K562 (cell line): Measurements from ENCODE around the gene CTRL. TPM values are rescaled to one million over a fixed set of nuclear protein-coding genes. Genes with fewer than 3 reads are reported as not detected.

Experiments
- ATAC-seq: fragments of 200-7000 bp; cut with Tn5 transposase; 3 replicates; pipeline ENCODE4 v1.9.1; 2020; ENCODE audit warnings: moderate library complexity
- BruUV-seq: library from RNA; stranded (reverse); fragments of 400-500 nt; replicated peaks from 2 replicates; lab custom pipeline; 2021; lab: Mats Ljungman, UMichigan
- CTCF ChIA-PET: fragments of 300-600 bp; formaldehyde crosslinking; extraction: SDS; loops from one replicate; lab custom pipeline; 2021; ENCODE audit warnings: low intra/inter-chr PET ratio; lab: Yijun Ruan, JAX
- POLR2A ChIA-PET: fragments of 300-600, 350-650 bp; sonication (Branson Sonifier 250); formaldehyde crosslinking; extraction: SDS; loops from one replicate; lab custom pipeline; 2021; ENCODE audit warnings: antibody characterized with exemption, inconsistent platforms; lab: Yijun Ruan, JAX
- DNase-seq, 4 experiments: peaks; one replicate each; pipeline versions ENCODE4 v3.0.0 to v3.0.0-alpha.2; 2011 to 2018; ENCODE audit warnings: low spot score in 3 of 4, mixed read lengths in 3 of 4; ENCODE audit errors: extremely low read depth in 1 of 4
- FAIRE-seq: peaks from 2 replicates; lab custom pipeline; 2011; peaks lifted over from hg19 to GRCh38; lab: Jason Lieb, UNC
- H2AFZ ChIP-seq: 2 replicates; pipeline ENCODE4 v1.6.0; 2011; ENCODE audit warnings: low read depth, low read length, control low read depth, inconsistent platforms
- H3K27ac ChIP-seq: fragments of 200-600 bp; 3 replicates; pipeline ENCODE4 v1.8.0; 2011; ENCODE audit warnings: low read depth, mild to moderate bottlenecking, control low read depth, inconsistent platforms, low read length, moderate library complexity, mixed read lengths; ENCODE audit errors: extremely low read depth
- H3K27me3 ChIP-seq, 2 experiments: fragments of 300-600 bp in 1 of 2; 2 replicates in 1 of 2; 3 replicates in 1 of 2; pipeline versions ENCODE4 v1.6.0 to v1.8.0; 2011; ENCODE audit warnings: inconsistent platforms in 2 of 2, low read length in 2 of 2, mild to moderate bottlenecking in 1 of 2, mixed read lengths in 1 of 2, moderate library complexity in 1 of 2; ENCODE audit not compliant: control insufficient read depth in 2 of 2, insufficient read depth in 2 of 2
- H3K36me3 ChIP-seq: fragments of 300-600 bp; 3 replicates; pipeline ENCODE4 v1.8.0; 2011; ENCODE audit warnings: mild to moderate bottlenecking, low read length, inconsistent platforms; ENCODE audit not compliant: control insufficient read depth, insufficient read depth
- H3K4me1 ChIP-seq, 2 experiments: fragments of 200-600 bp in 1 of 2; replicated peaks in 1 of 2; 2 replicates in 1 of 2; 3 replicates in 1 of 2; pipeline versions ENCODE4 v1.5.1 to v1.8.0; 2011; ENCODE audit warnings: inconsistent platforms in 2 of 2, low read length in 2 of 2, mild to moderate bottlenecking in 1 of 2, mixed read lengths in 1 of 2, moderate library complexity in 1 of 2; ENCODE audit not compliant: control insufficient read depth in 2 of 2, insufficient read depth in 2 of 2
- H3K4me2 ChIP-seq: 2 replicates; pipeline ENCODE4 v1.6.1; 2011; ENCODE audit warnings: low read length, control low read depth, inconsistent platforms, mixed read lengths; ENCODE audit not compliant: insufficient read depth
- H3K4me3 ChIP-seq: fragments of 200-600 bp; sonication (generic), shearing (Covaris generic); 2 replicates; pipeline ENCODE4 v1.5.1; 2016; ENCODE audit warnings: control low read depth, inconsistent platforms
- H3K79me2 ChIP-seq: fragments of 200-600 bp; 3 replicates; pipeline ENCODE4 v1.8.0; 2011; ENCODE audit warnings: low read length, inconsistent platforms; ENCODE audit not compliant: control insufficient read depth, insufficient read depth
- H3K9ac ChIP-seq, 2 experiments: 2 replicates each; pipeline versions ENCODE4 v1.6.0 to v1.6.1; 2011; ENCODE audit warnings: low read depth in 2 of 2, low read length in 2 of 2, control low read depth in 1 of 2, inconsistent platforms in 1 of 2, mild to moderate bottlenecking in 1 of 2, mixed read lengths in 1 of 2; ENCODE audit not compliant: insufficient read depth in 1 of 2
- H3K9me1 ChIP-seq: one replicate; pipeline ENCODE4 v1.6.0; 2011; ENCODE audit warnings: inconsistent platforms, mild to moderate bottlenecking, low read length, moderate library complexity; ENCODE audit not compliant: control insufficient read depth, insufficient read depth
- H3K9me3 ChIP-seq: replicated peaks from 2 replicates; pipeline ENCODE4 v1.5.1; 2011; ENCODE audit warnings: low read depth, low read length, inconsistent platforms; ENCODE audit not compliant: control insufficient read depth, insufficient read depth
- H4K20me1 ChIP-seq: replicated peaks from 2 replicates; pipeline ENCODE4 v1.6.1; 2011; ENCODE audit warnings: low read length, inconsistent platforms, mixed read lengths; ENCODE audit not compliant: control insufficient read depth, insufficient read depth
- NFIX ChIP-seq: fragments of 250-450 bp; sonication (Bioruptor Pico); IDR thresholded peaks from 2 replicates; pipeline ENCODE4 v1.4.0; 2020; ENCODE audit warnings: low read depth, mild to moderate bottlenecking, moderate library complexity
- SMC3 ChIP-seq: conservative IDR thresholded peaks from 2 replicates; pipeline ENCODE4 v1.6.1; 2011; ENCODE audit warnings: low read depth, low read length, improper control_type of control experiment; ENCODE audit not compliant: insufficient read depth
- TOE1 ChIP-seq, 2 experiments: fragments of 450-650 bp in 1 of 2; sonication (generic) in 1 of 2; formaldehyde crosslinking in 1 of 2; IDR thresholded peaks; 2 replicates each; pipeline versions ENCODE4 v1.7.1 to v1.8.0; 2016 to 2022; ENCODE audit warnings: borderline replicate concordance in 2 of 2, mild to moderate bottlenecking in 2 of 2, antibody characterized with exemption in 1 of 2, inconsistent platforms in 1 of 2, low read depth in 1 of 2, missing genetic modification reagents in 1 of 2, moderate library complexity in 1 of 2
- ZBTB1 ChIP-seq: sonication (generic); formaldehyde crosslinking; IDR thresholded peaks from 2 replicates; pipeline ENCODE4 v1.8.1; 2023; ENCODE audit warnings: missing genetic modification reagents, low read depth, mild to moderate bottlenecking, borderline replicate concordance
- ZNF347 ChIP-seq: fragments of 450-650 bp; formaldehyde crosslinking; IDR thresholded peaks from 2 replicates; pipeline ENCODE4 v1.4.0; 2020; ENCODE audit warnings: low read depth, mild to moderate bottlenecking, moderate library complexity
- WGBS: fragments of 100-300 bp; shearing (Covaris generic); methylation state at CpG from one replicate; pipeline ENCODE4 v1.1.6; 2016; ENCODE audit warnings: low coverage, mixed read lengths; ENCODE audit not compliant: insufficient coverage; ENCODE audit errors: missing lambda C conversion rate; 5-methylcytosine and 5-hydroxymethylcytosine counted together
- in situ Hi-C: fragments of 300-500 bp; cut with MboI; formaldehyde crosslinking; loops from 4 replicates; pipeline ENCODE4 v1.15.0; 2018; ENCODE audit warnings: inconsistent platforms, mixed read lengths
- intact Hi-C: fragments of 100-400 bp; cut with micrococcal nuclease; formaldehyde crosslinking; loops from 2 replicates; pipeline ENCODE4 v1.14.2; 2022
- polyA plus RNA-seq, 8 experiments: library from polyadenylated mRNA; depleted of rRNA in 4 of 8; stranded (reverse) in 5 of 8; unstranded in 3 of 8; fragments of >200 nt; fragmentation: Nextera tagmentation in 2 of 8; fragmentation: Illumina TruSeq in 1 of 8; extraction: Ambion mirVana in 2 of 8; extraction: Trizol in 1 of 8; gene quantifications; 2 replicates each; pipeline versions ENCODE4 v1.2.1 to v1.2.3, GENCODE V29; 2011 to 2014; ENCODE audit warnings: inconsistent platforms in 1 of 8, missing spikeins in 1 of 8
- total RNA-seq, 7 experiments: library from RNA; depleted of rRNA in 6 of 7; stranded (reverse); fragments of >200 nt in 6 of 7; fragmentation: Illumina TruSeq in 2 of 7; extraction: Trizol in 2 of 7; gene quantifications; 2 replicates each; pipeline versions ENCODE4 v1.2.1 to v1.2.3, GENCODE V29; 2011 to 2021; ENCODE audit warnings: low replicate concordance in 1 of 7
- TF ChIP-seq, protein P1 (sequence below), 2 experiments: fragments of 200-800 bp in 1 of 2; sonication (Bioruptor generic) in 1 of 2; sonication (generic) in 1 of 2; formaldehyde crosslinking in 1 of 2; IDR thresholded peaks in 1 of 2; conservative IDR thresholded peaks in 1 of 2; 2 replicates each; pipeline versions ENCODE4 v1.5.0 to v1.6.1; 2016 to 2020; ENCODE audit warnings: missing compliant biosample characterization in 1 of 2, missing genetic modification characterization in 1 of 2, missing genetic modification reagents in 1 of 2
- TF ChIP-seq, protein P2 (sequence below): fragments of 450-650 bp; IDR thresholded peaks from 2 replicates; pipeline ENCODE4 v1.6.1; 2016
- TF ChIP-seq, protein P3 (sequence below): fragments of 200-800 bp; sonication (Bioruptor generic); IDR thresholded peaks from 2 replicates; pipeline ENCODE4 v1.6.1; 2017; ENCODE audit warnings: missing genetic modification characterization, missing compliant biosample characterization
- TF ChIP-seq, protein P4 (sequence below): fragments of 250-450 bp; sonication (Bioruptor Pico); IDR thresholded peaks from 2 replicates; pipeline ENCODE4 v1.9.0; 2021; ENCODE audit warnings: mild to moderate bottlenecking, inconsistent platforms

CTRL gene
- total and polyA plus RNA-seq, 9 of the 15 experiments (the other 6 are each of a cell fraction or from before 2014, with no cell fraction given): 1.4 to 5.6 (median 2.5) TPM

DNA sequence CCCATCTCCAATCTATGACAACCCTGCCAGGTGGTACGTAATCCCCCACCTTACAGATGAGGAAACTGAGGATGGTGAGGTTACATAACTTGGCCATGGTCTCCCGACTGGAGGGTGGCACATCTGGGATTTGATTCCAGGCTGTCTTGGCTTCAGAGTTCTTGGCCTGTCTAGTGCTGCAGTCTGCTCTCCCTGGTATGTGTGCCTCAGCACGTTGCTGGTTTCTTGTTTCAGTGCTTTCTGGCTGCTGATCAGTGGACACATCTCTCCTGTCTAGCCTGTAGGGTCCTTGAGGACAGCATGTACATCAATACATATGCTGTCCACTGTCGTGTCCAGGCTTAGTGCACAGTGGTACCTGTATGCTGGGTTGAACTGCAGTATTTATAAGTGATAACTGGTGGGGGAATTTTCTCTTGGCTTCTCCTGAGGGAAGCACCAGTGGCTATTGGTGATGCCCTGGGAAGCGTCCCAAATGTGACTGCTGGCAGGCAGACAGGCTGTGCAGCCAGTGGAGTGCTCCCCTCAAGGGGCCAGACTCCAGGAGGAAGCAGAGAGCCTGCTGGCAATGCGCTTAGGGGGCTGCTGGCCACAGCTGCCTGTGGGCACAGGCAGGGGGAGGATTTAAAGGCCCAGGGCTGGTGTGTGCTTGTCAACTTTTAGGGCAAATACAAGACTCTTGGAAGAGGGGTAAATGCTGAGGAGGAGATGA is 14.4 kb downstream of the CTRL start:
- FAIRE-seq: no peak

More for the DNA sequence above, 14.4 kb downstream of the CTRL start:
- H3K9ac ChIP-seq: peak overlapping the region; percentile 18 to 23; a peak in 1 of 4 replicates
- DNase-seq: no peak
- ChIA-PET POLR2A (interaction anchor here (0.8 to 1.3 kb wide), 3 partner anchors 13 to 27 kb away, joined by 3 to 8 read pairs (median 4); no protein-coding TSS in a partner anchor), CTCF (interaction anchor here (0.7 kb wide), 1 partner anchor 34 kb away, joined by 4 read pairs; no protein-coding TSS in a partner anchor)
- H3K36me3 ChIP-seq: no peaks in the 10 kb centered on the region
- H3K27me3 ChIP-seq: no peaks in the 10 kb centered on the region
- peaks cover 18% of the 10 kb centered on the region for H4K20me1 ChIP-seq
- H3K4me2 ChIP-seq: peak overlapping the region; percentile 3; the same call in 1 of the 2 replicates
- TF ChIP-seq, protein P1, sequence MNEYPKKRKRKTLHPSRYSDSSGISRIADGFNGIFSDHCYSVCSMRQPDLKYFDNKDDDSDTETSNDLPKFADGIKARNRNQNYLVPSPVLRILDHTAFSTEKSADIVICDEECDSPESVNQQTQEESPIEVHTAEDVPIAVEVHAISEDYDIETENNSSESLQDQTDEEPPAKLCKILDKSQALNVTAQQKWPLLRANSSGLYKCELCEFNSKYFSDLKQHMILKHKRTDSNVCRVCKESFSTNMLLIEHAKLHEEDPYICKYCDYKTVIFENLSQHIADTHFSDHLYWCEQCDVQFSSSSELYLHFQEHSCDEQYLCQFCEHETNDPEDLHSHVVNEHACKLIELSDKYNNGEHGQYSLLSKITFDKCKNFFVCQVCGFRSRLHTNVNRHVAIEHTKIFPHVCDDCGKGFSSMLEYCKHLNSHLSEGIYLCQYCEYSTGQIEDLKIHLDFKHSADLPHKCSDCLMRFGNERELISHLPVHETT (CRISPR knock-in tag; conservative IDR thresholded peaks at IDR 0.05 in 1 of 2, IDR thresholded peaks at IDR 0.05 in 1 of 2): 0 out of 4 replicates have a peak, but pooled peaks of 1 of the 2 experiments have one; percentile 40
- 0 out of 2 replicates have a peak, but pooled peaks have one; percentile 19 for TF ChIP-seq ZBTB1
- no peak for TF ChIP-seq NFIX
- TF ChIP-seq, protein P2, sequence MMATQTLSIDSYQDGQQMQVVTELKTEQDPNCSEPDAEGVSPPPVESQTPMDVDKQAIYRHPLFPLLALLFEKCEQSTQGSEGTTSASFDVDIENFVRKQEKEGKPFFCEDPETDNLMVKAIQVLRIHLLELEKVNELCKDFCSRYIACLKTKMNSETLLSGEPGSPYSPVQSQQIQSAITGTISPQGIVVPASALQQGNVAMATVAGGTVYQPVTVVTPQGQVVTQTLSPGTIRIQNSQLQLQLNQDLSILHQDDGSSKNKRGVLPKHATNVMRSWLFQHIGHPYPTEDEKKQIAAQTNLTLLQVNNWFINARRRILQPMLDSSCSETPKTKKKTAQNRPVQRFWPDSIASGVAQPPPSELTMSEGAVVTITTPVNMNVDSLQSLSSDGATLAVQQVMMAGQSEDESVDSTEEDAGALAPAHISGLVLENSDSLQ: no peak
- TF ChIP-seq ZNF347 (CRISPR knock-in tag): no peak
- TF ChIP-seq, protein P3, sequence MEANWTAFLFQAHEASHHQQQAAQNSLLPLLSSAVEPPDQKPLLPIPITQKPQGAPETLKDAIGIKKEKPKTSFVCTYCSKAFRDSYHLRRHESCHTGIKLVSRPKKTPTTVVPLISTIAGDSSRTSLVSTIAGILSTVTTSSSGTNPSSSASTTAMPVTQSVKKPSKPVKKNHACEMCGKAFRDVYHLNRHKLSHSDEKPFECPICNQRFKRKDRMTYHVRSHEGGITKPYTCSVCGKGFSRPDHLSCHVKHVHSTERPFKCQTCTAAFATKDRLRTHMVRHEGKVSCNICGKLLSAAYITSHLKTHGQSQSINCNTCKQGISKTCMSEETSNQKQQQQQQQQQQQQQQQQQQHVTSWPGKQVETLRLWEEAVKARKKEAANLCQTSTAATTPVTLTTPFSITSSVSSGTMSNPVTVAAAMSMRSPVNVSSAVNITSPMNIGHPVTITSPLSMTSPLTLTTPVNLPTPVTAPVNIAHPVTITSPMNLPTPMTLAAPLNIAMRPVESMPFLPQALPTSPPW (CRISPR knock-in tag): 0 out of 2 replicates have a peak, but pooled peaks have one; percentile 17
- no peak for TF ChIP-seq SMC3
- TF ChIP-seq, protein P4, sequence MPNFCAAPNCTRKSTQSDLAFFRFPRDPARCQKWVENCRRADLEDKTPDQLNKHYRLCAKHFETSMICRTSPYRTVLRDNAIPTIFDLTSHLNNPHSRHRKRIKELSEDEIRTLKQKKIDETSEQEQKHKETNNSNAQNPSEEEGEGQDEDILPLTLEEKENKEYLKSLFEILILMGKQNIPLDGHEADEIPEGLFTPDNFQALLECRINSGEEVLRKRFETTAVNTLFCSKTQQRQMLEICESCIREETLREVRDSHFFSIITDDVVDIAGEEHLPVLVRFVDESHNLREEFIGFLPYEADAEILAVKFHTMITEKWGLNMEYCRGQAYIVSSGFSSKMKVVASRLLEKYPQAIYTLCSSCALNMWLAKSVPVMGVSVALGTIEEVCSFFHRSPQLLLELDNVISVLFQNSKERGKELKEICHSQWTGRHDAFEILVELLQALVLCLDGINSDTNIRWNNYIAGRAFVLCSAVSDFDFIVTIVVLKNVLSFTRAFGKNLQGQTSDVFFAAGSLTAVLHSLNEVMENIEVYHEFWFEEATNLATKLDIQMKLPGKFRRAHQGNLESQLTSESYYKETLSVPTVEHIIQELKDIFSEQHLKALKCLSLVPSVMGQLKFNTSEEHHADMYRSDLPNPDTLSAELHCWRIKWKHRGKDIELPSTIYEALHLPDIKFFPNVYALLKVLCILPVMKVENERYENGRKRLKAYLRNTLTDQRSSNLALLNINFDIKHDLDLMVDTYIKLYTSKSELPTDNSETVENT (CRISPR knock-in tag): no peak
- TF ChIP-seq TOE1 (IDR thresholded peaks at IDR 0.05; ENCODE audit: borderline replicate concordance): no peak
- no peak for TF ChIP-seq TOE1 (CRISPR knock-in tag; IDR thresholded peaks at IDR 0.05; ENCODE audit: borderline replicate concordance, low read depth)
- TF ChIP-seq, all 486 proteins: peak for 3
- ATAC-seq: no peak; the same call in 2 of the 3 replicates
- BruUV-seq: no TSS peak
- H3K79me2 ChIP-seq: no peaks in the 10 kb centered on the region
- H2AFZ ChIP-seq: no peak overlapping the region; the same call in 1 of the 2 replicates
- no peaks in the 10 kb centered on the region for H3K9me3 ChIP-seq
- H3K4me1 ChIP-seq: peaks cover 15 to 25% of the 10 kb centered on the region in 2 experiments
- H3K9me1 ChIP-seq: peaks cover 6% of the 10 kb centered on the region
- peak overlapping the region; percentile 56; the same call in 2 of the 3 replicates for H3K27ac ChIP-seq
- no peak overlapping the region for H3K4me3 ChIP-seq
- 57% methylated on average over 6 of the region's 6 CpGs for WGBS
- intact Hi-C loops: no loop called here
- in situ Hi-C loops: no loop called here
